PC-3 (cell line): Measurements from ENCODE around the gene AKAP6.

ENCODE experiments used
- CTCF ChIP-seq: fragments of 300-600 bp; sonication (generic); conservative IDR thresholded peaks from 2 replicates; pipeline ENCODE4 v1.5.1; 2017; ENCODE audit warnings: antibody characterized with exemption, low read depth, mild to moderate bottlenecking, low read length
- EZH2 ChIP-seq: fragments of 300-600 bp; sonication (generic); IDR thresholded peaks from one replicate; pipeline ENCODE4 v1.6.1; 2017; ENCODE audit warnings: antibody characterized with exemption, mild to moderate bottlenecking, low read length; ENCODE audit not compliant: unreplicated experiment

GRCh38 chr14:32726516-32726915 lies 397.4 kb downstream of the AKAP6 start:
- TF ChIP-seq CTCF, result no peak
- TF ChIP-seq EZH2, result no peak
